HG03066 (cell line): ENCODE measurements around the gene KDM5C.

Source experiments
- ATAC-seq: cut with Tn5 transposase; IDR thresholded peaks from one replicate; pipeline ENCODE4 v1.9.1; 2021; ENCODE audit warnings: low read depth; ENCODE audit not compliant: unreplicated experiment

KDM5C gene

DNA sequence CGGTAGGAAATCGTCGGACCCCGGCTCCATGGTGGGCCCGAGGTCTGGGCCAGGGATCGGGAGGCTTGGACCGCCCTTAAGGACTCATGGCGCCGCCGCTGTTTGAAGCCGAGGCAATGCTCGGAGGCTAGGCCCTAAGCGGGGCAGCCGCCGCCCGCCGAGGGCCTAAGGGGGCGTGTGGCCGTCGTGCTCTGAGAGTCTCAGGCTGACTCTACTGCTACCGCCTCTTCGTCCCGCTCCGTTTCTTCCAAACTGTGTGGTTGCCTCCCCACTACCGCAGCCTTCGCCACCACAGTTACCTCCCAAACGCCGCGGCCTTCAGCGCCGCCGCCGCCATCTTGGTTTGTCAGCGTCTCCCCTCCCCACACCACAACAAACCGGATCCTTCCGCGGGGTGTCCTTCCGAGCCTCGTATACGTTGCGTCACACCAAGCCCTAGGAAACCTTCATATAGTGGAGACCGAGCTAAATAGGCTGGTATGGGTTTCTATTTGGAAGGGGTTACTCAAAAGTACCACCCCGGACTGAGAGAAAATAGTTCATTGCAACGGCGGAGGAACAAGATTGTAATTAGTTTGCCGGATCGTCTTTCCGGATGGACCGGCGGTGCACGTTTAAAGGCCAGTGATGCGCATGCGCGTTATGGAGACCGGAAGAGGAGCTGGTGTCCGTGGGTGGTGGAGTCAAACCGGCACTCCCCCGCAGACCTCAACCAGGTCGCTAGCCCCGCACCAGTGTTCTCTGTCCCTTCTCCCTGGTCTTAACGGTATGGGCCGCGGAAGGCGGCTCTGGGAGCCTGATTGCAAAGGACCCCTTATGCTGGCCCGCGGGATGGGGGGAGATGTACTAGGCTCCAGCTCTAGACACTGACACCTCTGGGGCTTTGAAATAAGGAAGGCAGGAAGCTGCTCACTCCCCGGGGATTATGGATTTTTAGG, at the start of gene KDM5C:
KDM5C (minus strand) TSS at position 348 of the 938 bp plus-strand sequence; CDS start at position 30, 318 bp downstream.
- ATAC-seq: peak; percentile 77

DNA sequence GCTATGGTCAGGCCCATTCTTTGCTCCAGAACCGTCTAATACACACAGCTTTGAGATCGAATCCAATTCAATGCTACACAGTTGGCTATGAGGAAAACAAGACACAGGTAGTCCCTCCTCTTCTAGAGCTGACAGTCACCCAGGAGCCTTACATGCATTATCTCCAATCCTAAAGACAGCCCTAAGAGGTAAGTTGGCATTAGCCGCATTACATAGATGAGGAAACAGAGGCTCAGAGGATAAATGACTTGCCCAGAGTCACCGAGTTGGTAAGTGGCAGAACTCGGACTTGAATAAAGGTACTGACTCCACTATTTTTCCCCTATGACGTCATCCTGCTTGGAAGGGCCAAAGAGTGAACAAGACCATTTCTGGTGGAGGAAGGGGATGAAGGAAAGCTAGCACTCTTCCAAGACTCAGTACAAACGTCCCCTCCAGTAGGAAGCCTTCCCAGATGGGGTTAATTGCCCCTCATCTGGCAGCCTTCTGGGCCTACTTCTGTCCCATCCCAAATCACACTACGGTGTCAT, 47.9 kb upstream of the KDM5C start:
- ATAC-seq: no peak

DNA sequence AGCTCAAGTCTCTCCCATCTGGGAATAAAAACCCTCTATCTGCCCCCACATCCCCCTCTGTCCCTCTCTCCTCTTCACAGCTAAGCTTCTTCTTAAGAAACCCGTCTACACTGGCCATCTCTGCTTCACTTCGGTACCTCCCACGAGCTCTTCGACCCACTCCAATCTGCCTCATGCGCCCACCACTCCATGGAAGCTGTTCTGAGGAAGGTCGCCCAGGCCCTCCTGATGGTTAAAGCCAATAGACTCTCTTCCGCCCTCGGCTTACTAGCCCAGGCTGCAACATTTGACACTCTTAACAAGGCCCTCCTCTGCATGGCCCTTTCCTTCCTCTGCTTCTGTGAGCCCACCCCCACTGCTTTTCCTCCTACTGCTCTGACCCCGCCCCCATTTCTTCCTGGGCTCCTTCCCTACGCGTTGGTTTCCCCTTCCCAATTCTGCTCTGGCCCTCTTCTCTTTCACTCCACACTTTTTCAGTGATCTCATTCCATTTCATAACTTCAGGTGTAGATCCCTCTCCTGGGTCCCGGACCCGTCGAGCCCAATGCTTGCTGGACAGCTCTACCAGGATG, 44.6 kb upstream of the KDM5C start:
- no peak for ATAC-seq

DNA sequence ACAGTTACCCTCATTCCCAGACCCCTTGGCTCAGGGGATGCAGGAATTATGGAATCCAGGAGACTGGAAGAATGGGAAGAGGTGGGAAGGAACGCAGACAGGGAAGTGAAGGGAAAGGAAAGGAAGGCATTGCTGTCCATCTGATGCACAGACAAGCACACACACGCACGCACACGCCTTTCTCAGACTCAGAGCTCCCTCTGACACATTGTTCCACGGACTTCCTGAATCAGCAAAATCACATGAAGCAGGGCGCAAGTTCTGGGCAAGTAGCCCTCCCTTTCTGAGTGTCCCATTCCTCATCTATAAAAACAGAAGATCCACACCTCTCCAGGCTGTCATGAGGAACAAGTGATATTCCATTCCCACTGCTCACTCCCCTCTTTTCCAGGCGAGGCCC, 43.2 kb upstream of the KDM5C start:
- ATAC-seq: no peak

DNA sequence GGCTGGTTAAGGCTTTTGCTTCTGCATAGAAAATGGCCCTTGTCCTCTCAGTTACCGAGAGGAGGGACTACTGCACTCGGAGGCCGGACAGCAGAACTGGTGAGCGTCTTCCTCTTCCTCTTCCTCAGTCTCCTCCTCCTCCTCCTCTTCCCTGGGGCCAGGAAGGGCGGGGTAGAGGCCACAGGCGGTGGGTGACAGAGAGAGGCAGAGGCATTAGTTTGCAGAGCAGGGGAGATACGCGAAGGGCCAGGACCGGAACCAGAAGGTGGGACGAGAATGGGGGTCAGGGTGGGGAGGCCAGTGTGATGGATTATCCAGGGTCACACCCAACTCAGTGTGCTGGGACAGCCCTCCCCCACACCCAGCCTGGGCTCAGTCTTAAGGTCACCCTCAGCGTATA, 41.9 kb upstream of the KDM5C start:
- ATAC-seq: no peak

DNA sequence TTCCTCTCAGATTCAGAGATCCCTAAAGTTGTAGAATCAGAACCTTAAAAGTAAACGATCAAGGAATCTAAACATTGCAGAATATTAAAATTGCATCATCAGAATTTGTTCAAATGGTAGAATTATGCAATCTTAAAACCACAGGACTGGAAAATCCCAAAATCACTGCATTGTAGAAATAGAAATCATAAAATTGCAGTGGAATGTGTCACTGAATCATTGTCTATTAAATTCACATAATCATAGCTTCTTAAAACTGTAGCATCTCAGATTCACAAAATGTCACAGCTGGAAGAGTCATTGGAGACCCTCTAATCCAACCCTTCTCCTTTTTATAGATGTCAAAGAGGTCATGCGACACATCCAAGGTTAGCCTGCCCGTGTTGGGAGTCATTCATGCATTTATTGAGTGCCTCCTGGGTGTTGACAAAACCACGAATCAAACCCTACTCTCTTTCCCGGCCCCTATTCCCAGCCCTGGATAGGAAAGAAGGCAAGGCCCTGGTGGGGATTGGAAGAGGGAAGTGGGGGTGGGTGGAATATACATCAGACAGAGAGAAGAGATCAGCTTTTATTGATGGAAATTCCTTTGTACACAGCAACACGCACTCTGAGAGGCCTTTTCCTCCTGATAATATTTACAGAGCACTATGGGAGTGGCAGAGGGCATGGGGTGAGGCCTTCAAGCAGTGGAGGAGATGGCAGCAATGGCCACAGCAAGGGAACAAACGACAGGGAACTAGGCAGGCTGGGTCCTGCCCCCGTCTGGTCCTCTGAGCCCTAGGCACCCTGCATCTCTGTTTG, 41.0 kb upstream of the KDM5C start:
- no peak for ATAC-seq

DNA sequence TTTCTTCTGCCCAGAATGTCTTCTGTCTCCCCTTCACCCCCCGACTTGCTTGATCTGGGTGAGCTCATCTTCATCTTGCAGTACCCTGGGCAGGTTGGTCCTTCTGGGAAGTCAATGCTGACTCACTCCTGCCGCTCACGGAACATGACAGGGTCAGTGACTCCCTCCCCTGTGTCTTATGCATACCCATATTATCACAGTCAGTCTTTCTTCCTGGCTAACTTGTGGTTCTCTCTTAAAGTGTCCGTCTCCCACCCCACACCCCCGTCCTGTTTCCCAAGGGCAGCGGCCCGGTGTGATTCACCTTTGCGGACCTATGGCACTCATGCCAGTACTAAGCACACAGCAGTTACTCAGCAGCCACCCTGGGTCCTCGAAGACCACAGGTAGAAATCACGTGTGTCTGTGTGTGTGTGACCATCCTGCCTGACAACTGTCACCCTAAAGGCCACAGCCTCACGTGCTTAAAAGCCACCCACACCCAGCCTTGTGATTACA, 38.6 kb upstream of the KDM5C start:
- no peak for ATAC-seq

DNA sequence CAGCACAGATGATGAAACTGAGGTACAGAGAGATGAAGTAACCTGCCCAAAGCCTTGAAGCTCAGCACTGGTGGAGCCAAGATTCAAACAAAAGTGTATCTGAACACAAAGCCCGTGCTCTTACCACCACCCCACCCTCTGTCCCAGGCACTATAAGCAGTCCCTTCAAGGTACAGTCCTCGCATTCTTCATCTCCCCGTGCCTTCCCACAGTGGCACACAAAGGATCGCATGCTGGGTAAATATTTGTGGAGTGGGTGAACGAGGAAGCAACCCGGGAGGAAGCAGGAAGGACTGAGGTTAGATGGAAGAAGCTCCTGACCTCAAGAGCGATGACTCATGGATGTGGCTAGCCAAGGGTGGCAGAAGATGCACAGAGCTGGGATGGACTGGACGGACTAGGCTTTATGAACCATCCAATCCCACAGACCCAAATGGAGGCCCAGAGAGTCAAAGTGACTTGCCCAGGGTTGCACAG, 37.9 kb upstream of the KDM5C start:
- ATAC-seq: no peak

DNA sequence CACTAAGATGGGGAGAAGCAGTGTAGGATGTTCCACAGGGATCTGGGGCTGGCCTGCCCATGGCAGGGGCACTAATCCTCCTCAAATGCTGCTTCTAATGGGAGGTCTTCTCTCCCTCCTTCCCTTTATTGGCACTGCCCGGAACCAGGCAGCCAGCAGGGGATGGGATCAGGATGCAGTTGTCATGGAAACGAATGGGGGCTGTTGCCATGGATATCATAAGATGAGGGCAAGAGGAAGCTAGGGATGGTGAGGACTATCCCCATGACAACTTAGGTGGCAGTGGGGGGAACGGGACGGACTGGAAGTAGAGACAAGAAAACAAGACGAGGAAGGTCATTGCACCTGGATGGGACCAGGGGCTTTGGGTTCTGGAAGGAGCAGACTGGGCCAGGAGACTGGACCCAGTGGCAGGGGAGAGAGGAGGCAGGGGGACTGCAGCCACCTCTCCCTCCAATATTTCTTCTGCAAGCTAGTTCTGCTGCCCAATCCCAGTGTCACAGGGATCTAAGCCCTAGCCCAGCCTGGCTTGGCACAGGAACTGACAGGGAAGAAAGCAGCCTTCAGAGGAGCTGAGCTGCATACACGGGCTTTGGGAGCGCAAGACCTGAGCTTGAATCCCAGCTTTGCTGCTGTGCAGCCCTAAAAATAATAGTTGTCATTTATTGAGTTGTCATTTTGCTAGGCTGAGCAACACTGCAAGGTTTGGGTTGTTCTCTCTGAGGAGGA, 37.3 kb upstream of the KDM5C start:
- ATAC-seq: no peak

DNA sequence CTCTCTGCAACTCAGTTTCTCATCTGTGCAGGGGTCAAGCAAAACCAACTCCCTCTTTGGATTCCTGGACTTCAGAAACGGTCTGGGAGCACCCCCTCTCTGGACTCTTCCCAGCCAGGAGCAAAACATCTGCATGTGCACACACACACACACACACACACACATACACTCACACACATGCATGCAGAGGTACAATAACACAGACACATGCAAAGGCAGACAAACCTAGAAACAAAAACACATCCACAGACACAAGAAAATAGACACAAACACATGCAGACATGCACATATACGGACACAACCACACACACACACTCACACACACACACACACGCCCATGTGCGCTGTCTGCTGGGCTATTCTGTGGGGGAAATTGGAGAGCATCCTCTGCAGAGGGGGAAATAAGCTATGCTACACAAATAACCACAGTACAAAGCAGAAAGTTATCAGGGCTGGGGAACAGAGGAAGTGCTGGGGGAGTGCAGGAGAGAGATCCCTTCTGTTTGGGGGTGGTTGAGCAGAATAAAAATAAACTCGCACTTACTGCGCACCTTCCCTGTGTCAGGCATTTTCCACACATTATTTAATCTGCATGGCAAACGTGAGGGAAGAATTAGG, 36.5 kb upstream of the KDM5C start:
- ATAC-seq: no peak

DNA sequence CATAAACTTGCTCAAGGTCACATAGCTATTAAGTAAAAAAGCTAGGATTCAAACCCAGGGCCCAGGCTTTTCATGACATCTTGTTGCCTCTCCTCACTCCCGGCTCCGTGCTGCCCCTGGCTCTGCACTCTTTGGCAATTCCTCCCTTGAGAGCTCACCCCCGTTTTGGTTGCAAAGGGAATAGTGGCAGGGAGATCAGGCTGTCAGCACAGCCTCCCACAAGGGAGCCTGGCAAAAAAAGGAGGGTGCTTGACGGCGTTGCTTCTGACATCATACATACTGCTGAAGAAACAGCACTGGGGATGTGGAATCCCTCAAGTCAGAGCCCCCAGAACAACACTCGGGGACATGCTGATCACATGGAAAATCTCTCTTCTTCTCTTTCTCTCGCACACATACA, 35.8 kb upstream of the KDM5C start:
- ATAC-seq: no peak

DNA sequence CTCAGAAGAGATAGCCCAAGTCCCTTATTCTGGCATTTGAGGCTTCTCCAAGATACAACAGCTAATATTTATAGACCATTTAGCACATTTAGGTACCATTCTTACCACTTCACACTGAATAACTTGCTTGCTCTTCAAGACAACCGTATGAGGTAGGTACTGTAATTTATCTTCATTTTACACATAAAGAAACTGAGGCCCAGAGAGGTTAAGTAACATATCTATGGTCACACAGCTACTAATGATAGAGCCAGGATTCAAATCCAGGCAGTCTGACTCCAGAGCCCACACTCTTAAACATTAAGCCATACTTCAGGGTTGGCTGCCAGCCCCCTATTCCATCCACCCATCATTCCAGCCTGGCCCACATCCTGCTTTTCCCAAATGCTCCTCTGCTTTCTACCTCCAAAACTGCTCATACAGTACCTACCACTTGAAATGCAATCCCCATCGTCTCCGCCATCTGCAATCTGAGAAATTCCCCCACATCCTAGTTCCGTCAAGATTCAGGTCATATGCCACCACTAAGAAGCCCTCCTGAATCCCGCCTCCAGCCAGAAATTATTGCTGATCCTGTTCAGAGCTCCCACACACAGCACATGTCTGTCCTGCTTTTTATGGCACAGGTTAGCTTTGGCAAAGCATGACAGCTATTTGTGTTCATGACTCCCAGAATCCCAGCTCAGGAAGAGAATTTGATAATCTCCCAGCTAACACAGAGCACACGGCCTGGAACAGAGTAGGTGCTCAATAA, 32.8 kb upstream of the KDM5C start:
- ATAC-seq: no peak

DNA sequence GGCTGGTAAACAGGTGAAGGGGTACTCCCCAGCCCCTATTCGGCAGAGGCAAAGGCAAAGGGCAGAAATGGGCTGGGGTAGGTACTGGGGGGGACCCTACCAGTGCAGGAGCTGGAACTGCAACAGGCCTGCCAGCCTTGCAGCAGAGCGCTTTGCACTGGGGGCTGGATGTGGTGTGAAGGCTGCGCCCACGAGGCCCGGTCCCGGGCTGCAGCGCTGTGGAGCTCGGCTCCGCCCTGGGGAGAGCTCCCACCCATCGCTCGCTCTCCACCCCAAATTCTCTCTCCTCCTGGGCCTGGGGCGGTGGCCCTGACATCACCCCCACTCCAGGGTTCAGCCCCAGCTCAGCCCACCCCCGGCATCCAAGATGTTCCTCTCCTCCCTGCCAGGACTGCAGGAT, 32.2 kb upstream of the KDM5C start:
- ATAC-seq: no peak

DNA sequence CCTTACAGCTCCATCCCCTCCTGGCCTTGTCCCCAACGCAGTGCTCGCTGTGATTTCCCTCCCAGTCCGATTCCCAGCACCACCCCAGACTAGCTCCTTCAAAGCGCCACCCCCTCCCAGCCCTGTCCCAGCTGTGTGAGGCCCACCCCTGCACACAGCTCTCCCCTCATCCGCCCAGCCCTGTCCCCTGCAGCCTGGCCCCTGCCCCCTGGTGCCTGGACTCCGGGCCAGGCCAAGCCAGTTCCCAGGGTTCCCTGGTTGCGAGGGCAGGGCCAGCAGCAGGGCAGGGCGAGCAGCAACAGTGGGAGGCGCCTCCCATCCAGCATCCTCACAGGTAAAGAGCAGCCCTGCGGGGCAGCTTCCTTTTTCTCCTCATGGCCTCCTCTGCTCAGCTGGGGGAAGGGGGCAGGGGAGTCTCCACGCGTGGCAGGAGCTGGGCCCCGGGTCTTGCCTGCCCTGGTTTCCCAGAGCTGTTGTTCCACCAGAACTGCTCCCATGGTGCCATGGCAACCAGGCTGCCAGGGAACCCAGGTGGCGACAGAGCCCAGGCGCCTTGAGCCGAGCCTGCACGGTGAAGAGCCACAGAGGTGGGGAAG, 31.5 kb upstream of the KDM5C start:
- ATAC-seq: no peak

DNA sequence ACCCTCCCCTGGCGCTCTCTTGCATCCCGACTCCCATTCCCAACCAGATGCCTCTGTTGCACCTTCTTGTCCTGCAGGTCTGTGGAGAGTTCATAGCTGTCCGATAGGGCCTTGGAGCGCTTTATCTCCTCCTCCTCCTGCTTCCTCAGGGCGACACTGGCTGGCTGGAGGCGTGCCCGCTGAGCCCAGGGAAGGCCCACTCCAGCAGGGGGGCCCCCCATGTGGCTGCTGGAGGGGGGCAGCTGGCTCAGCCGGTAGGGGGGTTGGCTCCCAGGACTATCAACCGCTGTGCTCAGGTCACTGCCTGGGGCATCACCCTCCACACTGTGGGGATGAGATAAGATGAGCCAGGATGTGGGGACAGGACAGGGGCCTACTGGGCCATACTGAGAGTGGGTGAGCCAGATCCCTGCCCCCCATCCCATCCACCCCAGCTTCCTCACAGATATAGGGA, 30.8 kb upstream of the KDM5C start:
- no peak for ATAC-seq

DNA sequence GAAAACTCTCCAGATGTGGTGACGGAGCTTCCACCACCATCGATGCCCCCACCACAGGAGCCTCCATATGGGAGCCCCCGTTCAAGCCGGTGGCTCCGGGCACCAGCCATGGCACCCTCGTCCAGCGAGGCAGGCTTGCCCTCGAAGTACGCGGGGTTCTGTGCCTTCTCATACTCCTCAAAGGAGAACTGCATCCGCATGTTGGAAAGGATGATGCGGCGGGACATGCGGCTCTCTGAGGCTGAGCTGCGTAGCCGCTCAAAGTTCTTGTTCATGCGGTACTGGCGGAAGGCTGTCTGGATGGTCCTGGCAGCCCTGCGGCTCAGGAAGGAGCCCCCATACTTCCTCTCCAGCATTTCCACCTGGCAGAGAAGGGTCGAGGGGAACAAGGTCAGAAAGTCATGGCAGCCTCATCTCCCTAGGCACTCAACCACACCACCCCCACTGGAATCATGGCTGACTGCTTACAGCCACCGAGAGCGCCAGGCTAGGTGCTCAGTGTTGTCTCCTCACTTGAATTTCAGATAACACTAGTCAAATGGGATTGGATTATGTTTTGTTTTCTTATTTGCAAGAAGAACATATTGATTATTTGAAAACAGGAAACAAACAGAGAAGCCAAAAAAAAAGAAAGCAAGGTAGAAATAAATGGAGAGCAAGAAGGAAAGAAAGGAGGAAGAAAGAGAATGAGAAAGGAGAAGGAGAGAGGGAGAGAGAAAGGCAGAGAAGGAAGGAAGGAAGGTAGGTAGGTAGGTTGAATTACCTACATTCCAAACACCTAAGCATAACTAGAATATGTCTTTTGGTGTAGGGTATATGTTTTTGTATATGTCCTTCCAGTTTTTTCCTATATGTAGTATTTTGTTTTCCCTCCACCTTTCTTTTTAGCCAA, 29.8 kb upstream of the KDM5C start:
- no peak for ATAC-seq

DNA sequence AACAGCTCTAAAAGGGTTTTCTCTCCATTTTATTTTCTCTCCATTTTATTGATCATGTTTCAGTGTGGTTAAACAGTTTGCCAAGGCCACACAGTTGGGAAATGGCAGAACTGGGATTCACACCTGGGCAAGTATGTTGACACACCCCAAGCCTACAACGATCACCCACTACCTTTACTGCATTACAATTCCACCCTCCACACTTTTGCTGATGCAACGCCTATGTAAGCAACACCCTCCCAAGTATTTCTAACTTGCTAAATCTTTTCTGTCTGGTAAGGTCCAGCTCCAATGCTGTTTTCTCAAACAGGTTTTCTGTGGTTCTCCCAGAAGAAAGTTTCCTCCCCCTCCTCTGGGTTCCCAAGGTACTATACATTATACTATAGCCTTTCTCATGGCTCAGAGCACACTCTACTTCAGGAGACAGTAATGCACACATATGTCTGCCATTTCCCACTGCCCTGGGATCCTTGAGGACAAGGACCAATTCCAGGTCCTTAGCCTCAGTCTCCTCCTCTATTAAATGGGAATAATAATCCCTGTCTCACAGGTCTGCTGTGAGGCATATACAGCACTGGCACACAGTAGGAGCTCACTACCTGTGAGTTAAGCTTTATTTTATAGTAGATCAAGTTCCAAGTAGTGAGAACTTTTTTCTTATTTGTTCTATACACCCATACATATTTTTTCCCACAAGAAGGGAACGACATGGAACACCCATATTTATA, 28.4 kb upstream of the KDM5C start:
- no peak for ATAC-seq
